Measurements from ENCODE around the gene PROKR2.

The PROKR2 gene

GRCh38 chr20:5316188-5317158, at the start of gene PROKR2:
TSS of gene PROKR2 (minus strand) at chr20:5316954. CDS start at chr20:5314369, 2,585 bp downstream.
- no peak for DNase-seq

- no peak for DNase-seq
These were observed 48.3 kb upstream of the PROKR2 start for GRCh38 chr20:5364997-5365597.

- DNase-seq = no peak
These were observed 47.5 kb upstream of the PROKR2 start for GRCh38 chr20:5364136-5364821.

GRCh38 chr20:5362771-5363170, 46.0 kb upstream of the PROKR2 start:
- no peak for DNase-seq

GRCh38 chr20:5361176-5361575, 44.4 kb upstream of the PROKR2 start:
- no peak for DNase-seq

GRCh38 chr20:5357946-5358345, 41.2 kb upstream of the PROKR2 start:
- no peak for DNase-seq

- no peak for DNase-seq
These were observed 40.2 kb upstream of the PROKR2 start for GRCh38 chr20:5356941-5357340.

- no peak for DNase-seq
These were observed 38.1 kb upstream of the PROKR2 start for GRCh38 chr20:5354901-5355300.

- DNase-seq = no peak
These were observed 37.1 kb upstream of the PROKR2 start for GRCh38 chr20:5353624-5354496.

GRCh38 chr20:5349448-5349847, 32.7 kb upstream of the PROKR2 start:
- DNase-seq = no peak

GRCh38 chr20:5342021-5342420, 25.3 kb upstream of the PROKR2 start:
- DNase-seq = no peak

GRCh38 chr20:5331340-5331739, 14.6 kb upstream of the PROKR2 start:
- DNase-seq = no peak

- DNase-seq = no peak
These were observed 11.5 kb upstream of the PROKR2 start for GRCh38 chr20:5328268-5328667.

GRCh38 chr20:5327356-5327755, 10.6 kb upstream of the PROKR2 start:
- DNase-seq = no peak

- DNase-seq = no peak
These were observed 957 bp downstream of the PROKR2 start for GRCh38 chr20:5315807-5316187.

- no peak for DNase-seq
These were observed 2.8 kb downstream of the PROKR2 start for GRCh38 chr20:5313916-5314315.

GRCh38 chr20:5312518-5312917, 4.2 kb downstream of the PROKR2 start:
- DNase-seq = no peak

GRCh38 chr20:5309971-5310370, 6.8 kb downstream of the PROKR2 start:
- DNase-seq = no peak

GRCh38 chr20:5298811-5299210, 17.9 kb downstream of the PROKR2 start:
- DNase-seq = no peak

- no peak for DNase-seq
These were observed 19.3 kb downstream of the PROKR2 start for GRCh38 chr20:5297280-5298004.

GRCh38 chr20:5290596-5290995, 26.2 kb downstream of the PROKR2 start:
- DNase-seq = no peak

- DNase-seq = no peak
These were observed 34.2 kb downstream of the PROKR2 start for GRCh38 chr20:5282561-5282960.

Data from DMS 273 treated with DMSO at 0.1 percent for 48 hours (cell line).